Peyer's patch (tissue), 4 donors: ENCODE measurements around the gene XPR1. TPM values are rescaled to one million over a fixed set of nuclear protein-coding genes. Genes with fewer than 3 reads are reported as not detected.

Experiments used
- DNase-seq, 3 donors: peaks; one replicate each; pipeline ENCODE4 v3.0.0-alpha.2; 2017 to 2019
- H3K27ac ChIP-seq, 4 donors: fragments of 200-600 bp; sonication (generic); one replicate each; pipeline ENCODE4 v1.5.1; 2016 to 2019
- H3K27me3 ChIP-seq, 2 donors: fragments of 200-600 bp; sonication (generic); one replicate each; pipeline ENCODE4 v1.5.1; 2019
- H3K36me3 ChIP-seq, 3 donors: fragments of 200-600 bp; sonication (generic); one replicate each; pipeline ENCODE4 v1.5.1; 2016 to 2019
- H3K4me1 ChIP-seq, 4 donors: fragments of 200-600 bp; sonication (generic); one replicate each; pipeline ENCODE4 v1.5.1; 2016 to 2019
- H3K4me3 ChIP-seq, 4 donors: fragments of 200-600 bp; sonication (generic); 1 replicate in 3 of 4; 2 replicates in 1 of 4; pipeline ENCODE4 v1.5.1; 2016 to 2019; ENCODE audit warnings: mild to moderate bottlenecking in 1 of 4
- H3K9me3 ChIP-seq, 4 donors: fragments of 200-600 bp; sonication (generic); one replicate each; pipeline ENCODE4 v1.5.1; 2016 to 2019; ENCODE audit warnings: mild to moderate bottlenecking in 1 of 4
- POLR2A ChIP-seq, 2 donors: fragments of 450-650 bp; IDR thresholded peaks; one replicate each; pipeline ENCODE4 v1.5.1; 2017; ENCODE audit warnings: antibody characterized with exemption in 2 of 2, mild to moderate bottlenecking in 2 of 2, moderate library complexity in 2 of 2
- total RNA-seq, 4 donors: library from RNA; depleted of rRNA; stranded (reverse); fragments of >200 nt; gene quantifications; one replicate each; pipeline ENCODE4 v1.1.0, GENCODE V29; 2016
- TF ChIP-seq, protein P1 (sequence below), 6 experiments: fragments of 450-650 bp in 4 of 6; fragments of 200-600 bp in 2 of 6; sonication (generic) in 1 of 6; IDR thresholded peaks; one replicate each; pipeline ENCODE4 v1.5.1; 2017 to 2019; ENCODE audit warnings: antibody characterized with exemption in 6 of 6, mild to moderate bottlenecking in 3 of 6, moderate library complexity in 1 of 6

Gene XPR1
- total RNA-seq, 4 donors from 2014 or later = 29.7 to 59.7 (median 53.9) TPM

DNA sequence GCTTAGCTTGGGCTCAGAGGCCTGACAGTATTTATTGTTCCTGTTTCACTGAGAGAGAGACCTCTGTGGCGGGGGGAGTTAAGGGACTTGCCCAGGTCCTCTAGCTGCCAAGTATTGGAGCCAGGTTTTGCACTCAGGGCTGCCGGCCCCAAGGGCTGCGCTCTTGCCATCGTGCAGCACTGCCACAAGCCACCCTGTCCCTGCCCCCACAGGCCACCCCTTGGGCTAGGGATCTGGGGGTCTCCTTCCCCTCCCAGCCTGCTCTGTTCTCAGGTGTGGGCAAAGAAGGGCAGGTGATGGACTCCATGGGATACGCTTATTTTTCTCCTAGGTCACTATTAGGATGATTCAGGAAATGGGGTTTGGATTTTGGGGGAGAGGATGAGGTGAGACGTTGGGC is 289.6 kb downstream of the XPR1 start:
- DNase-seq = no peak
- no peak overlapping the region for H3K4me3 ChIP-seq
- no peak for TF ChIP-seq POLR2A (IDR thresholded peaks at IDR 0.05)
- TF ChIP-seq, protein P1, sequence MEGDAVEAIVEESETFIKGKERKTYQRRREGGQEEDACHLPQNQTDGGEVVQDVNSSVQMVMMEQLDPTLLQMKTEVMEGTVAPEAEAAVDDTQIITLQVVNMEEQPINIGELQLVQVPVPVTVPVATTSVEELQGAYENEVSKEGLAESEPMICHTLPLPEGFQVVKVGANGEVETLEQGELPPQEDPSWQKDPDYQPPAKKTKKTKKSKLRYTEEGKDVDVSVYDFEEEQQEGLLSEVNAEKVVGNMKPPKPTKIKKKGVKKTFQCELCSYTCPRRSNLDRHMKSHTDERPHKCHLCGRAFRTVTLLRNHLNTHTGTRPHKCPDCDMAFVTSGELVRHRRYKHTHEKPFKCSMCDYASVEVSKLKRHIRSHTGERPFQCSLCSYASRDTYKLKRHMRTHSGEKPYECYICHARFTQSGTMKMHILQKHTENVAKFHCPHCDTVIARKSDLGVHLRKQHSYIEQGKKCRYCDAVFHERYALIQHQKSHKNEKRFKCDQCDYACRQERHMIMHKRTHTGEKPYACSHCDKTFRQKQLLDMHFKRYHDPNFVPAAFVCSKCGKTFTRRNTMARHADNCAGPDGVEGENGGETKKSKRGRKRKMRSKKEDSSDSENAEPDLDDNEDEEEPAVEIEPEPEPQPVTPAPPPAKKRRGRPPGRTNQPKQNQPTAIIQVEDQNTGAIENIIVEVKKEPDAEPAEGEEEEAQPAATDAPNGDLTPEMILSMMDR (IDR thresholded peaks at IDR 0.05) = no peak
- H3K9me3 ChIP-seq = no peaks in the 10 kb centered on the region
- no peak overlapping the region for H3K27ac ChIP-seq
- H3K27me3 ChIP-seq = no peaks in the 10 kb centered on the region
- H3K4me1 ChIP-seq = peaks cover 0 to 13% (median 0%) of the 10 kb centered on the region in 4 donors
- no peaks in the 10 kb centered on the region for H3K36me3 ChIP-seq

DNA sequence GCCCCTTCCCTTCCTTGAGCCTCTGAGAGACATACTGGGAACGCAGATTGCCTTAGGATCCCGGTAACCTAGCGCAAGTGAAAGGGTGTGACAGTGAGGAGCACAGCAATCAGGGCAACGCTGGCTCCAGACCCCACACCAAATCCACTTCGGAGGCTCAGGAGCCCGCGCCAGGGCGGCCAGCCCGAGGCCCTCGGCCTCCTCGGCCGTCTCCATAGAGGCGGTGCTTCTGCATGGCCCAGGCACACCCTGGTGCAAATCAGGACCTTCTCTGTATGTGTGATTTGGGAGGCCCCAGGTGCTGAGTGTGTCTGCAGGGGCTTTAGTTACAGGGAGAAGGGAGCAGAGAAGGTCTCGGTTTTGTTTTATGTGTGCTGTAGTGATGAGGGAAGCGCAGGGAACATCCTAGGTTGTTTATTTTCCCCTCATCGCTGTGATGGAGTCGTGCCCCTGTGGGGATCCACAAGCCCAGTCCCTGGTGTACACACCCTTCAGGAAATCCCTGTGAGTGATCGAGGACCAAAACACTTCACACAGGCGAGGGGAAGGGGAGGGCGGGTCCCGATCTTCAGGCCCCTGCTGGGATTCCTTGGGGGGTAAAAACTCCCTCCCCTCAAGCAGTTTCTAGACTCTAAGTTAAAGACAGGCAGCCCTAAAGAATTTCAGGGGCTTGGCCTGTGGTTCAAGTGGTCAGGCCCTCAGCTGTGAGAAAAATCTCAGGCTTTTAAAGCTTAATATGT is 290.2 kb downstream of the XPR1 start:
- TF ChIP-seq, protein P1 (IDR thresholded peaks at IDR 0.05) = no peak
- no peak for TF ChIP-seq POLR2A (IDR thresholded peaks at IDR 0.05)
- Histone ChIP-seq H3K4me3 (no peak overlapping the region), H3K27me3 (no peaks in the 10 kb centered on the region), H3K9me3 (no peaks in the 10 kb centered on the region), H3K27ac (no peak overlapping the region), H3K4me1 (peaks cover 0 to 20% (median 0%) of the 10 kb centered on the region in 4 donors), H3K36me3 (no peaks in the 10 kb centered on the region)
- DNase-seq = no peak

DNA sequence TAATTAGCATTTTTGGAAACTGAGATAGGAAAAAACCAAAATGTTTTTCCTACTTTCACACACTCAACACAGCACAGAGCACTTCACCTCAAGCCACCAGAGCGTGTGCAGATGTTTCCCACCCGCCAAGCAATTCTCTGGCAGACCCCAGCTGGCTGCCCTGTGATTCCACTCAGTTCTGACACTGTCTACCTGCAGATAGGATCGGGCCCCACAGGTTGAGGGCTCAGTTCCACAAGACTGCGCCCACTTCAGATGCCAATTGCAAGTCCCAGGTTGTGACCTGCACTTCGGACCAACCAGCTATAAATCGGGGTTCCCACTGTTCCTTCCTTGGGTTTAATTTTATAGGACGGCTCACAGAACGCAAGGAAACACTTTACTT is 290.8 kb downstream of the XPR1 start:
- DNase-seq = no peak
- no peak overlapping the region for H3K27ac ChIP-seq

DNA sequence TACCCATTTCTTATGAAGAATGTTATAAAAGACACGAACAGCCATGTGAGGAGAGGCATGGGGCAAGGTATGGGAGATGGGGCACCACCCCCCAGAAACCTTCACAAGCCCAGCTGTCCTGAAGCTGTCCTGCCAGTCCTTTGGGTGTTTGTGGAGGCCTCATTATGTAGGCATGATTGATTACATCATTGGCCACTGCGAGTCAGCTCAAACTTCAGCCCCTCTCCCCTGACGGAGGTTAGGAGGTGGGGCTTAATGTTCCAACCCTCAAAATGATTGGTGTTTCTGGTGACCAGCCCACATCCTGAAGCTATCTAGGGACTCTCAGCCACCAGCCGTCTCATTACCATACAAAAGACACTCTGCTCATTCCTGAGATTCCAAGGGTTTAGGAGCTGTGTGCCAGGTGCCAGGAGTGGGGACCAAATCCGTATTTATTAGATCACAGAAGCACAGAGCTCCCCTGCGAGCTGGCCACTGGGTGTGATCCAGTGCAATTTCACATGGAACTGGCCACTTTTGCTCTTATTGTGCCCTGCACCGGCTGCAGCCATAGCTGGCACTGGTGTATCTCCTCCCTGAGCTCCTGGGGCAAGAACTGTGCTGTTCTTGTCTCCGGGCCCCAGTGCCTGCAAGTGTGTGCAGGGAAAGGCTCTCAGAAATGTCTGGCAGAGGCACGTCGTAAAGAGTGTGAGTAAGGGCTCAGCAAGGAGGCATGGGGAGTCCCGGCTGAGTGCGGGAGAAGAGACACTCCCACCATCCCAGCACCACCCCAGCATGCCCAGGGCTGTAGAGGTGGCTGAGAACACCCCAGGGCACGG is 291.4 kb downstream of the XPR1 start:
- H3K27me3 ChIP-seq = no peaks in the 10 kb centered on the region
- no peaks in the 10 kb centered on the region for H3K36me3 ChIP-seq
- DNase-seq = no peak
- H3K4me1 ChIP-seq = peaks cover 0 to 22% (median 0%) of the 10 kb centered on the region in 4 donors
- H3K4me3 ChIP-seq = no peak overlapping the region
- H3K9me3 ChIP-seq = no peaks in the 10 kb centered on the region
- H3K27ac ChIP-seq = no peak overlapping the region
- TF ChIP-seq, protein P1 (IDR thresholded peaks at IDR 0.05) = no peak
- no peak for TF ChIP-seq POLR2A (IDR thresholded peaks at IDR 0.05)

More for the DNA sequence above, 290.8 kb downstream of the XPR1 start:
- no peak for TF ChIP-seq POLR2A (IDR thresholded peaks at IDR 0.05)
- Histone ChIP-seq H3K27me3 (no peaks in the 10 kb centered on the region), H3K4me1 (peaks cover 0 to 22% (median 0%) of the 10 kb centered on the region in 4 donors), H3K36me3 (no peaks in the 10 kb centered on the region), H3K9me3 (no peaks in the 10 kb centered on the region), H3K4me3 (no peak overlapping the region)

DNA sequence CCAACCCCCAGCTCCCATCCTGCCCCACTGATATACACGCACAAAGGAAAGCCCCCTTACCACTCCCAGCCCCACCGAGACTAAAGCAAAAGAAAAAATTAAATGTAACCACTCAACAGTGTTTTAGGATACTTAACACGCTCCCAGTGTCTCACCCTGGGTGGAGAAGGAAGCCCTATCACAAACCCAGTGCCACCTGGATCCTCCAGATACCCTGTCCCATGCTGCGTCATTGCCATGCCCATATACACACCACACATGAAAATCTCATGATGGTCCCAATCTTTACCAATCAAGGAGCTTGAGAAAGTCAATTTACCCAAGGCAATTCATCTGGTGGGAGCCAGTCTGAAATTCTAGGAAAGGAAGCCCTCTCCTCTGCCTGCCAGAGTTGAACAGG is 292.1 kb downstream of the XPR1 start:
- no peak for TF ChIP-seq POLR2A (IDR thresholded peaks at IDR 0.05)
- TF ChIP-seq, protein P1 (IDR thresholded peaks at IDR 0.05) = no peak
- Histone ChIP-seq H3K36me3 (no peaks in the 10 kb centered on the region), H3K27ac (no peak overlapping the region), H3K9me3 (no peaks in the 10 kb centered on the region), H3K27me3 (no peaks in the 10 kb centered on the region), H3K4me1 (peaks cover 0 to 22% (median 0%) of the 10 kb centered on the region in 4 donors), H3K4me3 (no peak overlapping the region)
- no peak for DNase-seq

DNA sequence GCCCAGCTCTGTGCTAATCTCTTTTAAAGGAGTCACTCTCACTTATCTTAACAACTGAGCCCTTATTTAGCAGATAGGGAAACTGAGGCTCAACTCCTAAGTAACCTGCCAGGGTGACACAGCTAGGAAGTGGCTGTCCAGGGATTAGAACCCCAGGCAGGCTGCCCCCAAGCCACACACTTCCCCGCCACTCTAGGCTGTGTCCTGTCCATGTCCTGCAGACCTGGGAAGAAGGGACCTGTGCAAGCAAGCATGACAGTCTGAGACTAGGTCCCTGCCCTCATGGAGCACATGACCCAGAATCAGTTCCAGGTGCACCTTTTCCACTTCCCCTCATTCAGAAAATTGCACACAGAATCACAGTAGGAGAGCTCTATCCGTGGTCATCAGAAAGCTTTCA is 293.1 kb downstream of the XPR1 start:
- Histone ChIP-seq H3K27me3 (no peaks in the 10 kb centered on the region), H3K4me1 (peaks cover 0 to 22% (median 0%) of the 10 kb centered on the region in 4 donors), H3K27ac (no peak overlapping the region), H3K9me3 (no peaks in the 10 kb centered on the region), H3K36me3 (peaks cover 0 to 3% (median 0%) of the 10 kb centered on the region in 3 donors), H3K4me3 (no peak overlapping the region)
- no peak for DNase-seq
- no peak for TF ChIP-seq POLR2A (IDR thresholded peaks at IDR 0.05)
- TF ChIP-seq, protein P1 (IDR thresholded peaks at IDR 0.05) = no peak
